Heart left ventricle (tissue), 16 donors: ENCODE results near the gene SERPING1. TPM values are rescaled to one million over a fixed set of nuclear protein-coding genes. Genes with fewer than 3 reads are reported as not detected.

Source experiments
- ATAC-seq, 4 donors: fragments of 200-7000 bp; cut with Tn5 transposase; one replicate each; pipeline ENCODE4 v1.9.1; 2020 to 2022; ENCODE audit warnings: moderate library complexity in 4 of 4, mild to moderate bottlenecking in 3 of 4, moderate number of reproducible peaks in 1 of 4
- DNase-seq, 5 donors: peaks; one replicate each; pipeline ENCODE4 v3.0.0-alpha.2; 2020
- H3K27ac ChIP-seq, 12 donors: fragments of 200-600 bp; sonication (generic) in 4 of 12; one replicate each; pipeline versions ENCODE4 v1.5.0 to v1.8.0; 2016 to 2022; ENCODE audit warnings: mild to moderate bottlenecking in 2 of 12
- H3K27me3 ChIP-seq, 9 donors: fragments of 200-600 bp; sonication (generic) in 2 of 9; one replicate each; pipeline versions ENCODE4 v1.5.1 to v1.8.0; 2016 to 2022; ENCODE audit warnings: mild to moderate bottlenecking in 3 of 9
- H3K36me3 ChIP-seq, 9 donors: fragments of 200-600 bp; sonication (generic) in 2 of 9; one replicate each; pipeline versions ENCODE4 v1.5.0 to v1.8.0; 2018 to 2022; ENCODE audit warnings: mild to moderate bottlenecking in 2 of 9
- H3K4me1 ChIP-seq, 12 donors: fragments of 200-600 bp; sonication (generic) in 4 of 12; one replicate each; pipeline versions ENCODE4 v1.5.0 to v1.8.0; 2016 to 2022; ENCODE audit warnings: mild to moderate bottlenecking in 3 of 12
- H3K4me3 ChIP-seq, 12 donors: fragments of 200-600 bp; sonication (generic) in 4 of 12; one replicate each; pipeline versions ENCODE4 v1.5.0 to v1.8.0; 2017 to 2022; ENCODE audit warnings: mild to moderate bottlenecking in 9 of 12, moderate library complexity in 4 of 12
- H3K9me3 ChIP-seq, 12 donors: fragments of 200-600 bp; sonication (generic) in 4 of 12; one replicate each; pipeline versions ENCODE4 v1.5.0 to v1.8.0; 2016 to 2022; ENCODE audit warnings: mild to moderate bottlenecking in 1 of 12
- CTCF ChIP-seq, 12 donors: fragments of 200-600 bp; sonication (generic) in 4 of 12; IDR thresholded peaks; one replicate each; pipeline versions ENCODE4 v1.5.0 to v1.8.0; 2018 to 2022; ENCODE audit warnings: antibody characterized with exemption in 12 of 12, mild to moderate bottlenecking in 5 of 12
- POLR2A ChIP-seq, 2 donors: fragments of 450-650 bp; IDR thresholded peaks; one replicate each; pipeline ENCODE4 v1.6.1; 2017; ENCODE audit warnings: antibody characterized with exemption in 2 of 2, mild to moderate bottlenecking in 2 of 2, moderate library complexity in 2 of 2
- WGBS, 4 donors: extraction: QIAGEN DNeasy Blood & Tissue Kit in 2 of 4; methylation state at CpG; one replicate each; pipeline versions ENCODE4 v1.1.5 to v1.1.7; 2013 to 2018; 5-methylcytosine and 5-hydroxymethylcytosine counted together
- intact Hi-C, 10 donors: fragments of 100-400 bp; cut with DNase I; formaldehyde crosslinking; loops; one replicate each; pipeline versions ENCODE4 v1.11.1 to v1.14.2; 2022
- polyA plus RNA-seq, 2 donors: library from polyadenylated mRNA; stranded (reverse); fragments of 200-250 nt; gene quantifications; one replicate each; pipeline ENCODE4 v1.2.3, GENCODE V29; 2013
- total RNA-seq, 9 donors: library from RNA; depleted of rRNA in 2 of 9; stranded (reverse); fragments of >200 nt in 2 of 9; fragmentation: NEBNext Ultra II Directional in 3 of 9; extraction: Animal tissue kit (Norgen Biotek cat#: 25700) in 3 of 9; gene quantifications; one replicate each; pipeline versions ENCODE4 v1.1.0 to v1.2.4, GENCODE V29; 2016 to 2023
- donor health status: ischemic (EF 13 %, LVEDD 7.1; RV severe dilation, severe dysfunction).
- donor health status: healthy with polysubstance abuse.
- donor health status: DM: no; HTN: yes; CAD: no.
- donor health status: DM: no; HTN: no; CAD: no.
- donor health status: ischemic (EF 25% LVEDD 6.9; RV normal size, moderate dysfunction).
- donor health status: ischemic (EF 25% LVEDD 5.7; RV mildly dilated, moderate dysfunction).
- donor health status: healthy.
- donor health status: DM: yes; HTN: yes; CAD: no.
- donor health status: ischemic (EF 35%, LVEDD 5.7; RV mildly dilated, moderate dysfunction).
- donor health status: nonischemic (EF 11% LVEDD 7.7; RV severe dilation, severe dysfunction).
- donor health status: DM: yes; HTN: yes; CAD: no.
- donor health status: PGD.
- donor health status: ischemic (EF 29% LVEDD 5.4; RV normal size, mild dysfunction).
- donor health status: nonischemic (EF 23%, LVEDD 6.1; RV moderate dilation, normal function).

Gene SERPING1
- total and polyA plus RNA-seq, 11 donors = 55.5 to 344 (median 87.0) TPM

DNA sequence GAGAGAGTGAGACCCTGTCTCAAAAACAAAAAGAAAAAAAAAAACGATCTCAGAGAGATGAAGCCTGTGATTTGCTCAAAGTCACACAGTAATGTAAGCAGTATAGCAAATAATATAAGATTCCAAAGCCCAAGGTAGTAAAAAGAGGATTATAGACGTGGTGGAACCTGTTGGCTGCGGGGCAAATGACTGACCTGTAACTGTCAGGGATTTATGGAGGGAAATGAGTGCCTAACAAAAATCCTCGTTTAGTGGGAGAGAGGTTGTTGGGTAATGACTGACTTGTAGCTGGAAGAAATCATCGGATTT lies 59.4 kb downstream of the SERPING1 start:
- no peak for DNase-seq
- TF ChIP-seq CTCF (IDR thresholded peaks at IDR 0.05) (no peak), POLR2A (IDR thresholded peaks at IDR 0.05) (no peak)
- Histone ChIP-seq H3K36me3 (peaks cover 0 to 29% (median 26%) of the 10 kb centered on the region in 9 donors), H3K27me3 (peaks cover 0 to 3% (median 0%) of the 10 kb centered on the region in 9 donors), H3K4me3 (peak overlapping the region in 11 of 12 donors; percentile 27 to 92 (median 71)), H3K9me3 (no peaks in the 10 kb centered on the region), H3K4me1 (peaks cover 0 to 30% (median 15%) of the 10 kb centered on the region in 12 donors), H3K27ac (peak overlapping the region; percentile 52 to 96 (median 87))
- intact Hi-C loops = loop anchor here in 2 of 10 donors (1.0 kb wide), 2 partner anchors 10 to 127 kb away; partner anchors contain the start of gene TIMM10 (in 1 of the 2)
- no peak for ATAC-seq
- WGBS, 4 donors = 27 to 39% (median 35%) methylated on average over 5 of the region's 5 CpGs

DNA sequence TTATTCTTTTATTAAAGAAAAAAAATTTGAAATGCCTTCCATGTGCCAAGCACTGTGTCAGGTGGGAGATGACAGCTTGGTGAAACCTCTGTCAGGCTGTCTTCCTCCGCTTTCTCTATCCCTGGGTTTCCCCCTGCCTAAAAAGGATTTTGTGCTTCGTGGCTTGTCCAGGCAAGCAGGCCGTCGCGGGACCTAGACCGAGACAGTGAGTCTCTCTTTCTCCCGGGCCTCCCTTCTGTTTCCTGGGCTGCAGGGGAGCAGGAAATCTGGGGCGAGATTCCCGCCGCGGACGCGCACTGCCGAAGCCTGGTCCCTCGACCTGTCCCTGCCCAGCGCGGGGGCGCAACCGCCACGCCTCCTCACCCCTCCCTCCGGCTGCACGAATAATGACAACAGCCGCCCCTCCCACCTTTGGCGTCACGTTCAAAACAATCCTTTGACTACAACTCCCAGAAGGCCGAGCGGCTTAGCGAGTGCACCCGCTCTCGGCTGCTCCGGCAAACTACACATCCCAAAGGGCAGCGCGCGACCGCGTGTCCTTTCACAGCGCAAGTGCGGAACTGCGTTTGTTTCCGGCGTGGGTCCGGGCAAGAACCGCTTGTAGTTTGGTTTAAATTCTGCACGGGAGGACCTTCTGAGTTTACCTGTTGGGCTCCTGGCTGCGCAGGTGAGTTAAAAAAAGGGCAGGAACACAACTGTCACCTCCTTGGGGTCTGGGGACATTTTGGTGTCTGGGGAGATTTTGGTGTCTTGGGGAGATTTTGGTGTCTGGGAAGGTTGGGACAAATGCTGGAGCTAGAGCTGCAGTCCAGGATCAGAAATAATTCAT lies 59.9 kb downstream of the SERPING1 start, which contains the start of gene CLP1:
CLP1 (plus strand) TSS at position 569 of the 829 bp plus-strand sequence. CDS start 1,715 bp downstream, outside the sequence.
- peak within 1 kb of the TSS; percentile 52 to 96 (median 87) for H3K27ac ChIP-seq
- H3K9me3 ChIP-seq = no peaks in the 10 kb centered on the region
- intact Hi-C loops = loop anchor here in 2 of 10 donors (1.0 kb wide), 2 partner anchors 10 to 127 kb away; partner anchors contain the start of gene TIMM10 (in 1 of the 2)
- H3K36me3 ChIP-seq = peaks cover 0 to 35% (median 31%) of the 10 kb centered on the region in 9 donors
- WGBS, 4 donors = 0 to 2% (median 0%) methylated on average over 33 to 45 of the region's 45 CpGs
- peak in 1 of 2 donors; percentile 80 for TF ChIP-seq POLR2A (IDR thresholded peaks at IDR 0.05)
- peak in 1 of 12 donors; percentile 11 for TF ChIP-seq CTCF (IDR thresholded peaks at IDR 0.05)
- peaks cover 0 to 28% (median 15%) of the 10 kb centered on the region in 12 donors for H3K4me1 ChIP-seq
- DNase-seq (peak; percentile 99 to 100 (median 100)), ATAC-seq (peak; percentile 99)
- H3K27me3 ChIP-seq = no peaks in the 10 kb centered on the region
- peak within 1 kb of the TSS; percentile 28 to 92 (median 70) for H3K4me3 ChIP-seq

- intact Hi-C loops = no loop called here
- Histone ChIP-seq H3K9me3 (no peaks in the 10 kb centered on the region), H3K36me3 (peaks cover 0 to 40% (median 37%) of the 10 kb centered on the region in 9 donors), H3K4me1 (peaks cover 0 to 22% (median 12%) of the 10 kb centered on the region in 12 donors), H3K27me3 (no peaks in the 10 kb centered on the region), H3K4me3 (peak overlapping the region; percentile 28 to 92 (median 70)), H3K27ac (peak overlapping the region in 11 of 12 donors; percentile 35 to 94 (median 85))
- 0 to 1% (median 0%) methylated on average over 8 of the region's 8 CpGs for WGBS, 4 donors
- TF ChIP-seq CTCF (IDR thresholded peaks at IDR 0.05) (no peak), POLR2A (IDR thresholded peaks at IDR 0.05) (no peak)
- ATAC-seq = no peak
- DNase-seq = no peak
Measured at GRCh38 chr11:57658023-57658361, 60.5 kb downstream of the SERPING1 start.

GRCh38 chr11:57659669-57660068 lies 62.2 kb downstream of the SERPING1 start:
- H3K9me3 ChIP-seq = no peaks in the 10 kb centered on the region
- ATAC-seq (no peak), DNase-seq (no peak)
- TF ChIP-seq CTCF (IDR thresholded peaks at IDR 0.05) (no peak), POLR2A (IDR thresholded peaks at IDR 0.05) (no peak)
- intact Hi-C loops = loop anchor here in 2 of 10 donors (10.0 kb wide), 2 partner anchors 85 to 145 kb away; partner anchors contain the start of gene SELENOH (in 1 of the 2)
- WGBS, 4 donors = 95 to 99% (median 95%) methylated on average over 14 of the region's 14 CpGs
- no peaks in the 10 kb centered on the region for H3K27me3 ChIP-seq
- peaks cover 0 to 18% (median 11%) of the 10 kb centered on the region in 12 donors for H3K4me1 ChIP-seq
- H3K27ac ChIP-seq = no peak overlapping the region
- H3K4me3 ChIP-seq = no peak overlapping the region
- peaks cover 0 to 42% (median 38%) of the 10 kb centered on the region in 9 donors for H3K36me3 ChIP-seq
